Liver (tissue), 9 donors: Measurements from ENCODE around the gene GATM. TPM values are rescaled to one million over a fixed set of nuclear protein-coding genes. Genes with fewer than 3 reads are reported as not detected.
A peak's percentile ranks its signal among the peaks of the same experiment; 100 is the strongest.

Source experiments
- DNase-seq: peaks from one replicate; pipeline ENCODE4 v3.0.0-alpha.2; 2017; ENCODE audit warnings: low spot score
- H3K27ac ChIP-seq, 2 donors: one replicate each; pipeline ENCODE4 v1.7.0; 2013; ENCODE audit warnings: inconsistent platforms in 2 of 2, low read length in 2 of 2, control low read depth in 1 of 2, low read depth in 1 of 2, mild to moderate bottlenecking in 1 of 2
- H3K27me3 ChIP-seq, 4 donors: one replicate each; pipeline versions ENCODE4 v1.6.1 to v1.7.0; 2013; ENCODE audit warnings: low read length in 3 of 4, inconsistent platforms in 1 of 4, mild to moderate bottlenecking in 1 of 4, moderate library complexity in 1 of 4; ENCODE audit not compliant: control insufficient read depth in 4 of 4, insufficient read depth in 4 of 4
- H3K36me3 ChIP-seq, 4 donors: one replicate each; pipeline versions ENCODE4 v1.6.1 to v1.7.0; 2013; ENCODE audit warnings: low read length in 3 of 4, mild to moderate bottlenecking in 3 of 4, low read depth in 1 of 4, moderate library complexity in 1 of 4; ENCODE audit not compliant: control insufficient read depth in 4 of 4, insufficient read depth in 3 of 4
- H3K4me1 ChIP-seq, 4 donors: one replicate each; pipeline versions ENCODE4 v1.6.1 to v1.7.0; 2013; ENCODE audit warnings: low read length in 3 of 4, mild to moderate bottlenecking in 3 of 4, moderate library complexity in 1 of 4; ENCODE audit not compliant: control insufficient read depth in 4 of 4, insufficient read depth in 4 of 4
- H3K4me3 ChIP-seq, 3 donors: one replicate each; pipeline versions ENCODE4 v1.6.1 to v1.7.0; 2013; ENCODE audit warnings: low read length in 3 of 3, control low read depth in 1 of 3, low read depth in 1 of 3, mild to moderate bottlenecking in 1 of 3
- H3K9ac ChIP-seq, 2 donors: one replicate each; pipeline ENCODE4 v1.7.0; 2013; ENCODE audit warnings: low read length in 2 of 2, mild to moderate bottlenecking in 2 of 2, moderate library complexity in 2 of 2, control low read depth in 1 of 2, low read depth in 1 of 2
- H3K9me3 ChIP-seq, 4 donors: one replicate each; pipeline versions ENCODE4 v1.6.1 to v1.7.0; 2013; ENCODE audit warnings: low read length in 3 of 4; ENCODE audit not compliant: control insufficient read depth in 4 of 4
- EGR1 ChIP-seq, 2 donors: IDR thresholded peaks; 2 replicates each; pipeline ENCODE4 v1.6.1; 2016 to 2018; ENCODE audit warnings: antibody characterized with exemption in 2 of 2, low read depth in 2 of 2
- FOXA1 ChIP-seq: IDR thresholded peaks from 2 replicates; pipeline ENCODE4 v1.6.1; 2016; ENCODE audit warnings: antibody characterized with exemption
- FOXA2 ChIP-seq: IDR thresholded peaks from 2 replicates; pipeline ENCODE4 v1.6.1; 2016; ENCODE audit warnings: antibody characterized with exemption
- GABPA ChIP-seq, 2 donors: IDR thresholded peaks in 1 of 2; conservative IDR thresholded peaks in 1 of 2; 2 replicates each; pipeline ENCODE4 v1.6.1; 2016; ENCODE audit warnings: antibody characterized with exemption in 2 of 2, mild to moderate bottlenecking in 1 of 2, moderate library complexity in 1 of 2
- HNF4A ChIP-seq, 2 donors: conservative IDR thresholded peaks; 2 replicates each; pipeline ENCODE4 v1.6.1; 2016; ENCODE audit warnings: antibody characterized with exemption in 2 of 2, mild to moderate bottlenecking in 2 of 2
- HNF4G ChIP-seq: IDR thresholded peaks from 2 replicates; pipeline ENCODE4 v1.6.1; 2016; ENCODE audit warnings: antibody characterized with exemption
- JUND ChIP-seq, 2 donors: IDR thresholded peaks; 2 replicates each; pipeline ENCODE4 v1.6.1; 2016; ENCODE audit warnings: antibody characterized with exemption in 2 of 2
- NR2F2 ChIP-seq: IDR thresholded peaks from 2 replicates; pipeline ENCODE4 v1.6.1; 2016; ENCODE audit warnings: antibody characterized with exemption
- RAD21 ChIP-seq, 2 donors: IDR thresholded peaks; 2 replicates each; pipeline ENCODE4 v1.6.1; 2016; ENCODE audit warnings: antibody characterized with exemption in 2 of 2, mild to moderate bottlenecking in 2 of 2
- REST ChIP-seq: IDR thresholded peaks from 2 replicates; pipeline ENCODE4 v1.6.1; 2016; ENCODE audit warnings: antibody characterized with exemption, mild to moderate bottlenecking
- RXRA ChIP-seq, 2 donors: IDR thresholded peaks; 2 replicates each; pipeline ENCODE4 v1.6.1; 2017 to 2018; ENCODE audit warnings: antibody characterized with exemption in 2 of 2, mild to moderate bottlenecking in 1 of 2
- SP1 ChIP-seq: IDR thresholded peaks from 2 replicates; pipeline ENCODE4 v1.6.1; 2018; ENCODE audit warnings: antibody characterized with exemption, mild to moderate bottlenecking
- TAF1 ChIP-seq: conservative IDR thresholded peaks from 2 replicates; pipeline ENCODE4 v1.6.1; 2016; ENCODE audit warnings: antibody characterized with exemption, mild to moderate bottlenecking
- YY1 ChIP-seq: IDR thresholded peaks from 2 replicates; pipeline ENCODE4 v1.6.1; 2016; ENCODE audit warnings: antibody characterized with exemption, mild to moderate bottlenecking
- ZBTB33 ChIP-seq: IDR thresholded peaks from 2 replicates; pipeline ENCODE4 v1.6.1; 2016; ENCODE audit warnings: antibody characterized with exemption
- WGBS: extraction: QIAGEN DNeasy Blood & Tissue Kit; methylation state at CpG from one replicate; pipeline ENCODE4 v1.1.7; 2013; 5-methylcytosine and 5-hydroxymethylcytosine counted together
- polyA plus RNA-seq, 2 donors: library from polyadenylated mRNA; stranded (reverse) in 1 of 2; unstranded in 1 of 2; fragments of 200-250 nt in 1 of 2; fragments of >200 nt in 1 of 2; fragmentation: Nextera tagmentation in 1 of 2; extraction: Ambion mirVana in 1 of 2; gene quantifications; one replicate each; pipeline versions ENCODE4 v1.2.1 to v1.2.3, GENCODE V29; 2013 to 2015
- total RNA-seq, 2 donors: library from RNA; depleted of rRNA; stranded (reverse); fragments of >200 nt; gene quantifications; one replicate each; pipeline ENCODE4 v1.2.3, GENCODE V29; 2014
- TF ChIP-seq, protein P1 (sequence below): IDR thresholded peaks from 2 replicates; pipeline ENCODE4 v1.6.1; 2016; ENCODE audit warnings: antibody characterized with exemption
- TF ChIP-seq, protein P2 (sequence below): IDR thresholded peaks from 2 replicates; pipeline ENCODE4 v1.6.1; 2016; ENCODE audit warnings: antibody characterized with exemption
- TF ChIP-seq, protein P3 (sequence below): fragments of 150-350 bp; IDR thresholded peaks from 2 replicates; pipeline ENCODE4 v1.5.1; 2017; ENCODE audit warnings: improper control_type of control experiment, low read depth, low read length; ENCODE audit not compliant: missing input control
- donor health status: healthy.
- donor health status: healthy.
- donor health status: healthy.
- donor health status: healthy.
- donor health status: healthy.

Gene GATM
- total and polyA plus RNA-seq, 4 donors = 401 to 1,079 (median 674) TPM

GRCh38 chr15:45355860-45356259, 22.5 kb downstream of the GATM start:
- peaks cover 3 to 20% (median 10%) of the 10 kb centered on the region in 4 donors for H3K36me3 ChIP-seq
- H3K4me3 ChIP-seq = no peak overlapping the region
- no peak overlapping the region for H3K27ac ChIP-seq
- 95% methylated on average over 2 of the region's 2 CpGs for WGBS
- H3K4me1 ChIP-seq = peaks cover 5 to 35% (median 19%) of the 10 kb centered on the region in 4 donors
- no peak for DNase-seq
- no peaks in the 10 kb centered on the region for H3K27me3 ChIP-seq
- TF ChIP-seq JUND (IDR thresholded peaks at IDR 0.05) (no peak), RXRA (IDR thresholded peaks at IDR 0.05) (no peak), EGR1 (IDR thresholded peaks at IDR 0.05; ENCODE audit: low read depth in 2 of 2) (no peak), TAF1 (no peak), NR2F2 (no peak), SP1 (no peak), HNF4G (no peak)
- TF ChIP-seq, protein P1, sequence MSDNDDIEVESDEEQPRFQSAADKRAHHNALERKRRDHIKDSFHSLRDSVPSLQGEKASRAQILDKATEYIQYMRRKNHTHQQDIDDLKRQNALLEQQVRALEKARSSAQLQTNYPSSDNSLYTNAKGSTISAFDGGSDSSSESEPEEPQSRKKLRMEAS = no peak
- TF ChIP-seq, protein P2, sequence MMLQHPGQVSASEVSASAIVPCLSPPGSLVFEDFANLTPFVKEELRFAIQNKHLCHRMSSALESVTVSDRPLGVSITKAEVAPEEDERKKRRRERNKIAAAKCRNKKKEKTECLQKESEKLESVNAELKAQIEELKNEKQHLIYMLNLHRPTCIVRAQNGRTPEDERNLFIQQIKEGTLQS = no peak
- no peak overlapping the region for H3K9ac ChIP-seq
- H3K9me3 ChIP-seq = no peaks in the 10 kb centered on the region

DNA sequence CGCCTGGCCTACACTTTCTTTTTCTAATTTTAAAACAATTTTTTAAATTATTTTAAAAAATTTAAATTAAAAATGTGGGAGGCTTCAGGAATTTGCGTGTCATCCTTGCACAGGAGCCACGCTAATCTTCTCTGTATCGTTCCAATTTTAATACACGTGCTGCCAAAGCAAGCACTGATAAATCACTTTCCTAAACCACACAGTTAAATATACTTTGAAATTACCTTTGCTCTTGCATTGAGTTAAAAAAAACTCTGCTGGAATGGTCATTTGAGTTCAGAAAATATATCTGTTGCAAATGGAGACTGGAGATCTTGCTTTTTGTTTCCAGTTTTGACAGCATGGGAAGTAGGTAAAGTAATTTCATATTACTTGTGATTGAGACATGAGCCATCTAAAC, 23.6 kb downstream of the GATM start:
- WGBS = 47% methylated on average over 5 of the region's 5 CpGs

More for the DNA sequence above, 23.6 kb downstream of the GATM start:
- Histone ChIP-seq H3K9me3 (no peaks in the 10 kb centered on the region), H3K4me1 (peaks cover 5 to 38% (median 20%) of the 10 kb centered on the region in 4 donors), H3K9ac (no peak overlapping the region), H3K36me3 (peaks cover 0 to 8% (median 4%) of the 10 kb centered on the region in 4 donors), H3K27ac (no peak overlapping the region), H3K4me3 (no peak overlapping the region), H3K27me3 (no peaks in the 10 kb centered on the region)
- TF ChIP-seq FOXA1 (no peak), JUND (IDR thresholded peaks at IDR 0.05) (no peak), SP1 (peak; percentile 45), REST (no peak), FOXA2 (no peak), NR2F2 (no peak), RAD21 (IDR thresholded peaks at IDR 0.05) (no peak), HNF4G (no peak), GABPA (IDR thresholded peaks at IDR 0.05 in 1 of 2, conservative IDR thresholded peaks at IDR 0.05 in 1 of 2) (no peak), ZBTB33 (peak; percentile 59), EGR1 (IDR thresholded peaks at IDR 0.05; ENCODE audit: low read depth in 2 of 2) (no peak), HNF4A (conservative IDR thresholded peaks at IDR 0.05) (peak; percentile 26 to 68), RXRA (IDR thresholded peaks at IDR 0.05) (peak; percentile 46 to 79), TAF1 (no peak), YY1 (peak; percentile 44)
- TF ChIP-seq, protein P1 = peak; percentile 50
- TF ChIP-seq, protein P2 = no peak
- TF ChIP-seq, protein P3, sequence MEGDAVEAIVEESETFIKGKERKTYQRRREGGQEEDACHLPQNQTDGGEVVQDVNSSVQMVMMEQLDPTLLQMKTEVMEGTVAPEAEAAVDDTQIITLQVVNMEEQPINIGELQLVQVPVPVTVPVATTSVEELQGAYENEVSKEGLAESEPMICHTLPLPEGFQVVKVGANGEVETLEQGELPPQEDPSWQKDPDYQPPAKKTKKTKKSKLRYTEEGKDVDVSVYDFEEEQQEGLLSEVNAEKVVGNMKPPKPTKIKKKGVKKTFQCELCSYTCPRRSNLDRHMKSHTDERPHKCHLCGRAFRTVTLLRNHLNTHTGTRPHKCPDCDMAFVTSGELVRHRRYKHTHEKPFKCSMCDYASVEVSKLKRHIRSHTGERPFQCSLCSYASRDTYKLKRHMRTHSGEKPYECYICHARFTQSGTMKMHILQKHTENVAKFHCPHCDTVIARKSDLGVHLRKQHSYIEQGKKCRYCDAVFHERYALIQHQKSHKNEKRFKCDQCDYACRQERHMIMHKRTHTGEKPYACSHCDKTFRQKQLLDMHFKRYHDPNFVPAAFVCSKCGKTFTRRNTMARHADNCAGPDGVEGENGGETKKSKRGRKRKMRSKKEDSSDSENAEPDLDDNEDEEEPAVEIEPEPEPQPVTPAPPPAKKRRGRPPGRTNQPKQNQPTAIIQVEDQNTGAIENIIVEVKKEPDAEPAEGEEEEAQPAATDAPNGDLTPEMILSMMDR = no peak
- no peak for DNase-seq
